GM03348 (cell line): ENCODE measurements around the gene PPP1R3F.

ENCODE experiments used
- DNase-seq: peaks from one replicate; pipeline ENCODE4 v3.0.0; 2012; ENCODE audit warnings: low spot score

PPP1R3F gene

GRCh38 chrX:49249071-49249470 lies 20.5 kb upstream of the PPP1R3F start:
- no peak for DNase-seq

GRCh38 chrX:49249616-49250015 lies 20.0 kb upstream of the PPP1R3F start:
- no peak for DNase-seq

GRCh38 chrX:49250066-49250465 lies 19.5 kb upstream of the PPP1R3F start:
- DNase-seq, result no peak

GRCh38 chrX:49250578-49250977 lies 19.0 kb upstream of the PPP1R3F start:
- DNase-seq, result no peak

- DNase-seq, result no peak
Observed at GRCh38 chrX:49251325-49251724, 18.3 kb upstream of the PPP1R3F start.

- no peak for DNase-seq
Observed at GRCh38 chrX:49254639-49255038, 15.0 kb upstream of the PPP1R3F start.

- no peak for DNase-seq
Observed at GRCh38 chrX:49256268-49256995, 13.2 kb upstream of the PPP1R3F start.

- DNase-seq, result no peak
Observed at GRCh38 chrX:49257074-49257790, 12.4 kb upstream of the PPP1R3F start.

- no peak for DNase-seq
Observed at GRCh38 chrX:49257846-49258748, 11.5 kb upstream of the PPP1R3F start.

- no peak for DNase-seq
Observed at GRCh38 chrX:49258749-49259124, 10.9 kb upstream of the PPP1R3F start.

GRCh38 chrX:49260221-49260985 lies 9.2 kb upstream of the PPP1R3F start:
- no peak for DNase-seq

- no peak for DNase-seq
Observed at GRCh38 chrX:49262603-49263002, 7.0 kb upstream of the PPP1R3F start.

- DNase-seq, result no peak
Observed at GRCh38 chrX:49263631-49264030, 6.0 kb upstream of the PPP1R3F start.

- no peak for DNase-seq
Observed at GRCh38 chrX:49264460-49264859, 5.1 kb upstream of the PPP1R3F start, which contains the start of gene FOXP3. Gene FOXP3, minus strand, starts transcription at chrX:49264710. Its CDS starts 6,205 bp downstream, at chrX:49258505.

GRCh38 chrX:49266523-49267445 lies 2.8 kb upstream of the PPP1R3F start:
- no peak for DNase-seq

- no peak for DNase-seq
Observed at GRCh38 chrX:49268702-49269009, 937 bp upstream of the PPP1R3F start.

- peak; percentile 95 for DNase-seq
Observed at GRCh38 chrX:49269010-49269766, 405 bp upstream of the PPP1R3F start.

- DNase-seq, result no peak
Observed at GRCh38 chrX:49270249-49270921, 792 bp downstream of the PPP1R3F start.

- DNase-seq, result no peak
Observed at GRCh38 chrX:49271341-49271740, 1.7 kb downstream of the PPP1R3F start.

GRCh38 chrX:49272421-49272820 lies 2.8 kb downstream of the PPP1R3F start:
- DNase-seq, result no peak
